Caco-2 (cell line): Measurements from ENCODE around the gene WDR26. TPM values are rescaled to one million over a fixed set of nuclear protein-coding genes. Genes with fewer than 3 reads are reported as not detected.
"Not testable (repeated sequence)": the region's sequence is repeated elsewhere in the genome, so short reads cannot be mapped to it uniquely, and the experiment has no call there.

Experiments used
- BruUV-seq: library from RNA; stranded (reverse); fragments of 400-500 nt; replicated peaks from 2 replicates; lab custom pipeline; 2021; lab: Mats Ljungman, UMichigan
- CTCF ChIA-PET: fragments of 300-600 bp; sonication (Branson Sonifier 250); formaldehyde crosslinking; loops from one replicate; lab custom pipeline; 2022; ENCODE audit warnings: antibody characterized with exemption; lab: Charles Lee
- POLR2A ChIA-PET: fragments of 300-600 bp; sonication (Branson Sonifier 250); formaldehyde crosslinking; loops from one replicate; lab custom pipeline; 2022; ENCODE audit warnings: antibody characterized with exemption; lab: Charles Lee
- DNase-seq, 2 experiments: peaks; one replicate each; pipeline versions ENCODE4 v3.0.0 to v3.0.0-alpha.2; 2020 to 2022
- H3K27me3 ChIP-seq: replicated peaks from 2 replicates; pipeline ENCODE4 v1.6.0; 2011; ENCODE audit warnings: low read length; ENCODE audit not compliant: control insufficient read depth, insufficient read depth
- H3K36me3 ChIP-seq: 2 replicates; pipeline ENCODE4 v1.5.1; 2011; ENCODE audit warnings: low read length; ENCODE audit not compliant: control insufficient read depth, insufficient read depth
- H3K4me1 ChIP-seq: fragments of 250-450 bp; sonication (Bioruptor Pico); 2 replicates; pipeline ENCODE4 v1.5.1; 2020; ENCODE audit warnings: mild to moderate bottlenecking
- H3K4me3 ChIP-seq: 2 replicates; pipeline ENCODE4 v1.5.1; 2011; ENCODE audit warnings: low read depth, mild to moderate bottlenecking, control low read depth, low read length
- H3K9me3 ChIP-seq: fragments of 250-450 bp; sonication (Bioruptor Pico); 2 replicates; pipeline ENCODE4 v1.5.1; 2020; ENCODE audit warnings: mild to moderate bottlenecking, moderate library complexity
- H3K27ac Mint-ChIP-seq: one replicate; pipeline ENCODE4 v1.8.0; 2022; ENCODE audit warnings: mixed read lengths; ENCODE audit not compliant: unreplicated experiment
- H3K27me3 Mint-ChIP-seq: one replicate; pipeline ENCODE4 v1.8.0; 2022; ENCODE audit warnings: mixed read lengths; ENCODE audit not compliant: insufficient read depth, unreplicated experiment
- H3K36me3 Mint-ChIP-seq: one replicate; pipeline ENCODE4 v1.8.0; 2022; ENCODE audit warnings: mild to moderate bottlenecking, mixed read lengths; ENCODE audit not compliant: insufficient read depth, unreplicated experiment
- H3K4me1 Mint-ChIP-seq: one replicate; pipeline ENCODE4 v1.8.0; 2022; ENCODE audit warnings: low read depth, mixed read lengths; ENCODE audit not compliant: unreplicated experiment
- H3K4me3 Mint-ChIP-seq: one replicate; pipeline ENCODE4 v1.8.0; 2022; ENCODE audit warnings: mild to moderate bottlenecking, moderate library complexity, mixed read lengths; ENCODE audit not compliant: unreplicated experiment
- H3K9me3 Mint-ChIP-seq: one replicate; pipeline ENCODE4 v1.8.0; 2022; ENCODE audit warnings: mixed read lengths; ENCODE audit not compliant: unreplicated experiment
- intact Hi-C: fragments of 100-400 bp; cut with micrococcal nuclease; formaldehyde crosslinking; loops from one replicate; pipeline ENCODE4 v1.10.0; 2022; ENCODE audit not compliant: unreplicated experiment
- total RNA-seq: library from RNA; stranded (reverse); gene quantifications from 2 replicates; pipeline ENCODE4 v1.2.3, GENCODE V29; 2022
- TF ChIP-seq, protein P1 (sequence below), 2 experiments: fragments of 200-600 bp in 1 of 2; IDR thresholded peaks; 1 replicate in 1 of 2; 2 replicates in 1 of 2; pipeline versions ENCODE4 v1.5.1 to v1.8.0; 2011 to 2022; ENCODE audit warnings: antibody characterized with exemption in 1 of 2, control low read depth in 1 of 2, inconsistent platforms in 1 of 2, low read depth in 1 of 2, low read length in 1 of 2, mild to moderate bottlenecking in 1 of 2, moderate library complexity in 1 of 2; ENCODE audit not compliant: insufficient read depth in 1 of 2, severe bottlenecking in 1 of 2, unreplicated experiment in 1 of 2

WDR26 gene
- total RNA-seq, 1 experiment from 2014 or later = 58.6 TPM

DNA sequence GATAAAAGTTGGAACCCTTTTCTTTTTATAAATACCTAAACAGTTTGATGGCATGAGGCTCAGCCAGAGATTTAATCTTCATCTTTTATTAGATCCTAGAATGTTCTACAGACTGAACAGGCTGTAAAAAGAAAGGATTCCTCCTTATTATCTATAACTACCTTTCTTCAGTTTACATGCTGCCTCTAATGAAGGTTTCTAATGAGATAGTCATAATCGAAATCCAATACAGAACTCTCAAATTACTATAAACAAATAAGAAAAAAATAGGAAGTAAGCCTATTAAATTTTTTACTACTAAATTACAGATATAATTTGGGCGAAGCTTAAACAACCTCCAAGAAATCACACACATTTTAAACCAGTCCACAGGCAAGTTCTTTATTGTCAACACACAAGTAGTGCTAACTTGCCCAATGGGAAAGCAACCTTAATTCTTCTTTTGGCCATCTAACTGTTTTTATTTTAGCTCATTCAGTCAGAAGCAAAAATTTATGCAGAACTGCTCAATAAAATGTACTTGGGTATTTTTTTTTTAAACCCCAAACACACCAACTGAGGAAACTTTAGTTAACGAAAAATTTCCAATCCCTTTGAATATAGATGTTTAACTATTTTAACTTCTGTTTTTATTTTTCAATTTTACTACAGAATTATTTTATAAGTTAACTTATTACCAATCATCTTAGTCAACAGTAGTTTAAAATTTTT, 4.8 kb downstream of the WDR26 start:
- Histone ChIP-seq H3K4me3 (no peak overlapping the region), H3K4me1 (peaks cover 22% of the 10 kb centered on the region)
- intact Hi-C loops = no loop called here

DNA sequence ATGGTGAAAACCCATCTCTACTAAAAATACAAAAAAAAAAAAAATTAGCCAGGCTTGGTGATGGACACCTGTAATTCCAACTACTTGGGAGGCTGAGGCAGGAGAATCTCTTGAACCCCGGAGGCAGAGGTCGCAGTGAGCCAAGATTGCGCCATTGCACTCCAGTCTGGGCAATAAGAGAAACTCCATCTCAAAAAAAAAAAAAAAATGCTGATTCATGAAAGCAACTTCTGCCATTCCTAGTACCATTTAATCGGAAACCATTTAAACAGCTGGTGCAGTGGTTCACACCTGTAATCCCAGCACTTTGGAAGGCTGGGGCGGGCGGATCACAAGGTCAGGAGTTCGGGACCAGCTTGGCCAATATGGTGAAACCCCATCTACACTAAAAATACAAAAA, 5.9 kb downstream of the WDR26 start:
- peaks cover 22% of the 10 kb centered on the region for H3K4me1 ChIP-seq
- H3K9me3 ChIP-seq, H3K36me3 ChIP-seq, CTCF ChIA-PET, H3K27ac Mint-ChIP-seq, intact Hi-C loops, H3K27me3 ChIP-seq, H3K27me3 Mint-ChIP-seq, BruUV-seq, H3K9me3 Mint-ChIP-seq, POLR2A ChIA-PET, H3K4me3 ChIP-seq, H3K4me3 Mint-ChIP-seq, DNase-seq: not testable (repeated sequence)
- peaks cover 26% of the 10 kb centered on the region for H3K4me1 Mint-ChIP-seq
- peaks cover 62% of the 10 kb centered on the region for H3K36me3 Mint-ChIP-seq

More for the DNA sequence above, 4.8 kb downstream of the WDR26 start:
- ChIA-PET CTCF (no interaction called here), POLR2A (no interaction called here)
- DNase-seq = no peak
- H3K9me3 ChIP-seq = no peaks in the 10 kb centered on the region
- TF ChIP-seq, protein P1, sequence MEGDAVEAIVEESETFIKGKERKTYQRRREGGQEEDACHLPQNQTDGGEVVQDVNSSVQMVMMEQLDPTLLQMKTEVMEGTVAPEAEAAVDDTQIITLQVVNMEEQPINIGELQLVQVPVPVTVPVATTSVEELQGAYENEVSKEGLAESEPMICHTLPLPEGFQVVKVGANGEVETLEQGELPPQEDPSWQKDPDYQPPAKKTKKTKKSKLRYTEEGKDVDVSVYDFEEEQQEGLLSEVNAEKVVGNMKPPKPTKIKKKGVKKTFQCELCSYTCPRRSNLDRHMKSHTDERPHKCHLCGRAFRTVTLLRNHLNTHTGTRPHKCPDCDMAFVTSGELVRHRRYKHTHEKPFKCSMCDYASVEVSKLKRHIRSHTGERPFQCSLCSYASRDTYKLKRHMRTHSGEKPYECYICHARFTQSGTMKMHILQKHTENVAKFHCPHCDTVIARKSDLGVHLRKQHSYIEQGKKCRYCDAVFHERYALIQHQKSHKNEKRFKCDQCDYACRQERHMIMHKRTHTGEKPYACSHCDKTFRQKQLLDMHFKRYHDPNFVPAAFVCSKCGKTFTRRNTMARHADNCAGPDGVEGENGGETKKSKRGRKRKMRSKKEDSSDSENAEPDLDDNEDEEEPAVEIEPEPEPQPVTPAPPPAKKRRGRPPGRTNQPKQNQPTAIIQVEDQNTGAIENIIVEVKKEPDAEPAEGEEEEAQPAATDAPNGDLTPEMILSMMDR (IDR thresholded peaks at IDR 0.05; ENCODE audit: insufficient read depth in 1 of 2, low read depth in 1 of 2, low read length in 1 of 2, severe bottlenecking in 1 of 2, unreplicated experiment in 1 of 2) = no peak
- BruUV-seq = no TSS peak
- Mint-ChIP-seq H3K4me3 (no peak overlapping the region), H3K27me3 (no peaks in the 10 kb centered on the region), H3K36me3 (peaks cover 52% of the 10 kb centered on the region), H3K4me1 (peaks cover 26% of the 10 kb centered on the region), H3K9me3 (no peaks in the 10 kb centered on the region), H3K27ac (no peak overlapping the region)
- H3K27me3 ChIP-seq = no peaks in the 10 kb centered on the region
- H3K36me3 ChIP-seq = no peaks in the 10 kb centered on the region

DNA sequence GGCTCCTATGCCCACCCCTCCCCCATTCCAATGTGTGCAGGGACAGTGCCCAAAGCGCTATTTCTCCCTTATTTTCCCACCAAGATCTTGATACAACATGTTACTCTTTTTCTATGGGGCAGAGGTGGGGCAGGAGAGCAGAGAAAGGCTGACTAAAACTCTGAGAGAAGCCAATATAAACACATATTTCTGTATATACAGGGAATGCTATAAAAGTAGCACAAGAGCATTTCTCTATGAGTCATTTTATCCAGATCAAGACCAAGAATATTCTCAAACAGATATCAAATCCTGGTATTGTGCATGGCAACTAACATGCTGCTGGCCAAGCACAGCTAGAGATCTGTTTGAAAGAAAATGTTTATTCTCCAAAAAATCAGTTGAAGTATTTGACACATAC, 7.3 kb downstream of the WDR26 start:
- no peak for DNase-seq
- H3K36me3 Mint-ChIP-seq = peaks cover 62% of the 10 kb centered on the region
- no TSS peak for BruUV-seq
- POLR2A ChIA-PET = interaction anchor here (0.6 kb wide), 1 partner anchor 16 kb away, joined by 3 read pairs; no protein-coding TSS in a partner anchor
- H3K27ac Mint-ChIP-seq = no peak overlapping the region
- H3K27me3 ChIP-seq = no peaks in the 10 kb centered on the region
- CTCF ChIA-PET = no interaction called here
- no peaks in the 10 kb centered on the region; the same call in 1 of the 2 replicates for H3K36me3 ChIP-seq
- no peaks in the 10 kb centered on the region for H3K9me3 Mint-ChIP-seq
- intact Hi-C loops = no loop called here
- TF ChIP-seq, protein P1 (IDR thresholded peaks at IDR 0.05; ENCODE audit: insufficient read depth in 1 of 2, low read depth in 1 of 2, low read length in 1 of 2, severe bottlenecking in 1 of 2, unreplicated experiment in 1 of 2) = no peak
- H3K4me3 ChIP-seq = no peak overlapping the region
- H3K27me3 Mint-ChIP-seq = no peaks in the 10 kb centered on the region
- peaks cover 16% of the 10 kb centered on the region for H3K4me1 ChIP-seq
- no peak overlapping the region for H3K4me3 Mint-ChIP-seq
- H3K9me3 ChIP-seq = no peaks in the 10 kb centered on the region
- peaks cover 16% of the 10 kb centered on the region for H3K4me1 Mint-ChIP-seq

DNA sequence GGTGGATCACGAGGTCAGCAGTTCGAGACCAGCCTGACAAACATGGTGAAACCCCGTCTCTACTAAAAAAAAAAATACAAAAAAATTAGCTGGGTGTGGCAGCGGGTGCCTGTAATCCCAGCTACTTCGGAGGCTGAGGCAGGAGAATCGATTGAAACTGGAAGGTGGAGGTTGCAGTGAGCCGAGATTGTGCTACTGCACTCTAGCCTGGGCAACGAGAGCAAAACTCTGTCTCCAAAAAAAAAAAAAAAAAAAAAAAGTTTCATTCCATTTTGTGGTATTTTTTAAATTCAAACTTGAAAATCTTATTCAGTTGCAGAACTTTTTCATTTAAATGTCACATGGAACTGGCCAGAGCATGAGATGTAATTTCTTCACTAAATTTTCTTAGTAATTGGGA, 7.7 kb downstream of the WDR26 start:
- H3K4me1 ChIP-seq = peaks cover 13% of the 10 kb centered on the region
- H3K36me3 ChIP-seq, H3K27me3 ChIP-seq, CTCF ChIA-PET, H3K9me3 Mint-ChIP-seq, BruUV-seq, H3K4me3 Mint-ChIP-seq, intact Hi-C loops, H3K27ac Mint-ChIP-seq, POLR2A ChIA-PET, H3K9me3 ChIP-seq, H3K27me3 Mint-ChIP-seq, H3K4me3 ChIP-seq, DNase-seq: not testable (repeated sequence)
- Mint-ChIP-seq H3K36me3 (peaks cover 64% of the 10 kb centered on the region), H3K4me1 (peaks cover 15% of the 10 kb centered on the region)
